ENCODE results near the gene NHSL2. TPM values are rescaled to one million over a fixed set of nuclear protein-coding genes. Genes with fewer than 3 reads are reported as not detected.

Gene NHSL2
- total RNA-seq, 1 donor from 2014 or later: 4.0 TPM

GRCh38 chrX:71997320-71997719 is 86.7 kb downstream of the NHSL2 start:
- H3K4me2 ChIP-seq: peak overlapping the region; percentile 42
- peaks cover 15% of the 10 kb centered on the region for H3F3A ChIP-seq (ENCODE audit: low read depth)
- no peaks in the 10 kb centered on the region for H3K36me3 ChIP-seq
- peaks cover 9% of the 10 kb centered on the region for H3K4me1 ChIP-seq
- H3K4me3 Mint-ChIP-seq: no peak overlapping the region
- DNase-seq (ENCODE audit: low spot score): no peak
- H3K9ac ChIP-seq: no peak overlapping the region
- TF ChIP-seq EZH2phosphoT487 (IDR thresholded peaks at IDR 0.05) (no peak), EZH2 (IDR thresholded peaks at IDR 0.05) (no peak)
- TF ChIP-seq, protein P1, sequence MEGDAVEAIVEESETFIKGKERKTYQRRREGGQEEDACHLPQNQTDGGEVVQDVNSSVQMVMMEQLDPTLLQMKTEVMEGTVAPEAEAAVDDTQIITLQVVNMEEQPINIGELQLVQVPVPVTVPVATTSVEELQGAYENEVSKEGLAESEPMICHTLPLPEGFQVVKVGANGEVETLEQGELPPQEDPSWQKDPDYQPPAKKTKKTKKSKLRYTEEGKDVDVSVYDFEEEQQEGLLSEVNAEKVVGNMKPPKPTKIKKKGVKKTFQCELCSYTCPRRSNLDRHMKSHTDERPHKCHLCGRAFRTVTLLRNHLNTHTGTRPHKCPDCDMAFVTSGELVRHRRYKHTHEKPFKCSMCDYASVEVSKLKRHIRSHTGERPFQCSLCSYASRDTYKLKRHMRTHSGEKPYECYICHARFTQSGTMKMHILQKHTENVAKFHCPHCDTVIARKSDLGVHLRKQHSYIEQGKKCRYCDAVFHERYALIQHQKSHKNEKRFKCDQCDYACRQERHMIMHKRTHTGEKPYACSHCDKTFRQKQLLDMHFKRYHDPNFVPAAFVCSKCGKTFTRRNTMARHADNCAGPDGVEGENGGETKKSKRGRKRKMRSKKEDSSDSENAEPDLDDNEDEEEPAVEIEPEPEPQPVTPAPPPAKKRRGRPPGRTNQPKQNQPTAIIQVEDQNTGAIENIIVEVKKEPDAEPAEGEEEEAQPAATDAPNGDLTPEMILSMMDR (IDR thresholded peaks at IDR 0.05): no peak
- H3K4me3 ChIP-seq: no peak overlapping the region
- no peak overlapping the region for H3K27ac Mint-ChIP-seq
- H3K27ac ChIP-seq: peak overlapping the region; percentile 46
- H4K20me1 ChIP-seq (ENCODE audit: low read depth): no peaks in the 10 kb centered on the region
- no peaks in the 10 kb centered on the region for H3K9me3 ChIP-seq (ENCODE audit: low read depth)
- H3K4me1 Mint-ChIP-seq: peaks cover 29% of the 10 kb centered on the region
- no peak overlapping the region for H2AFZ ChIP-seq (replicated peaks)
- peaks cover 5% of the 10 kb centered on the region for H3K9me3 Mint-ChIP-seq
- H3K27me3 ChIP-seq: no peaks in the 10 kb centered on the region
- no peaks in the 10 kb centered on the region for H3K79me2 ChIP-seq (ENCODE audit: low read depth)
- no peaks in the 10 kb centered on the region for H3K36me3 Mint-ChIP-seq
- peaks cover 7% of the 10 kb centered on the region for H3K27me3 Mint-ChIP-seq (ENCODE audit: insufficient read depth, low read depth)

DNA sequence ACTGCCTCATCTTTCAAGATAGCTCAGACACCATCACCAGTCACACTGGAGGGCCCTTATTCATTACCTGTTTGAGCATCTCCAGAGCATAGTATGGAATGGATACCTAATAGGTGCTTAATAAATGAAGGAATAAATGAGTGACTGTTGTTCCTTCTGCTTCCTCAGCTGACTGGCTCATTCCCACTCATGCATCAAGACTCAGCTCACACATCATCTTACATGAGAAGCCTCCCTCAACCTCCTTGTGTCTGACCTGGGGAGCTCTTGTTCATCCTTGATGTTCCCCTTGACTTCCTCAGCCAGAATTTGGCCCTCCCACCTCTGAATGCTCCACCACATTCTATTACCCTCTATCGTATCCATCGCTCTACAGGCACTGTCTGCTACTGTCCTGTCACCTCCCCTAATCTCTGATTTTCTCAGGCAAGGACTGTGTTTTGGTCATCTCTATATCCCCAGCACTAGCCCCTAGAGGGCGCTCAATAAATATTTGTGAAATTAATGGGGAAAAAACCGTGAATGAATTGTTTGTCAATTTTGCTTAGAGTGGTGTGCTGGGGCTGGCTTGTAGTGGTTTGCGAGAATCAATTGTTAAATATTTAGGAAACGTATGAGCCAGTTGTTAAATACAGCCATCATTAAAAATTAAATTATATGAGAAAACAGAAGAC is 88.3 kb downstream of the NHSL2 start:
- peaks cover 5% of the 10 kb centered on the region for H3K9me3 Mint-ChIP-seq
- H3K4me3 ChIP-seq: no peak overlapping the region
- no peaks in the 10 kb centered on the region for H3K36me3 ChIP-seq
- peaks cover 9% of the 10 kb centered on the region for H3K4me1 ChIP-seq
- peaks cover 5% of the 10 kb centered on the region for H3K27me3 Mint-ChIP-seq (ENCODE audit: insufficient read depth, low read depth)
- H3K36me3 Mint-ChIP-seq: no peaks in the 10 kb centered on the region
- no peak overlapping the region for H2AFZ ChIP-seq (replicated peaks)
- H3K4me2 ChIP-seq: no peak overlapping the region
- no peaks in the 10 kb centered on the region for H3K9me3 ChIP-seq (ENCODE audit: low read depth)
- no peak overlapping the region for H3K27ac Mint-ChIP-seq
- no peaks in the 10 kb centered on the region for H3K27me3 ChIP-seq
- H3F3A ChIP-seq (ENCODE audit: low read depth): peaks cover 15% of the 10 kb centered on the region
- peaks cover 34% of the 10 kb centered on the region for H3K4me1 Mint-ChIP-seq
- no peak overlapping the region for H3K9ac ChIP-seq
- no peak overlapping the region for H3K4me3 Mint-ChIP-seq
- no peaks in the 10 kb centered on the region for H4K20me1 ChIP-seq (ENCODE audit: low read depth)
- H3K79me2 ChIP-seq (ENCODE audit: low read depth): no peaks in the 10 kb centered on the region
- no peak overlapping the region for H3K27ac ChIP-seq
- peak; percentile 49 for DNase-seq (ENCODE audit: low spot score)
- no peak for TF ChIP-seq EZH2 (IDR thresholded peaks at IDR 0.05)
- TF ChIP-seq EZH2phosphoT487 (IDR thresholded peaks at IDR 0.05): no peak
- TF ChIP-seq, protein P1 (IDR thresholded peaks at IDR 0.05): peak; percentile 70

DNA sequence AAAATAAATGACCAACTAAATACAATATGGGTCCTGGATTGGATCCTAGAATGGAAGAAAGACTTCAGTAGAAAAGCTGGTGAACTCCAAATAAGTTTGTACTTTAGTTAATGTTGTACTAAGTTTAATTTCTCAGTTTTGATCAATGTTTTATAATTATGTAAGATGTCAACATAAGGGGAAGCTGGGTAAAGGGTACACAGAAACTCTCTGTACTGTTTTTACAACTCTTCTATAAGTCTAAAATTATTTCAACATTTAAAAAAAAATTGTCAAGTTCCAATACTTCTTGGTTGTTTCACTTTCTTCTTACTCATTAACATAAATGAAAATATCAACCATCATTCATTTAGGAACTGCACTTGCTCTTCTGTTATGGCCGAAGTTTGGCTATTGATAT is 88.9 kb downstream of the NHSL2 start:
- H3F3A ChIP-seq (ENCODE audit: low read depth): peaks cover 15% of the 10 kb centered on the region
- H3K4me3 ChIP-seq: no peak overlapping the region
- H3K79me2 ChIP-seq (ENCODE audit: low read depth): no peaks in the 10 kb centered on the region
- no peaks in the 10 kb centered on the region for H3K27me3 ChIP-seq
- TF ChIP-seq EZH2phosphoT487 (IDR thresholded peaks at IDR 0.05): no peak
- DNase-seq (ENCODE audit: low spot score): no peak
- no peak overlapping the region for H2AFZ ChIP-seq (replicated peaks)
- H3K27ac Mint-ChIP-seq: no peak overlapping the region
- no peaks in the 10 kb centered on the region for H3K9me3 ChIP-seq (ENCODE audit: low read depth)
- H3K27ac ChIP-seq: no peak overlapping the region
- peaks cover 5% of the 10 kb centered on the region for H3K27me3 Mint-ChIP-seq (ENCODE audit: insufficient read depth, low read depth)
- H3K4me2 ChIP-seq: no peak overlapping the region
- H4K20me1 ChIP-seq (ENCODE audit: low read depth): no peaks in the 10 kb centered on the region
- peaks cover 38% of the 10 kb centered on the region for H3K4me1 Mint-ChIP-seq
- no peak overlapping the region for H3K4me3 Mint-ChIP-seq
- peaks cover 5% of the 10 kb centered on the region for H3K9me3 Mint-ChIP-seq
- H3K9ac ChIP-seq: no peak overlapping the region
- H3K4me1 ChIP-seq: peaks cover 9% of the 10 kb centered on the region
- no peaks in the 10 kb centered on the region for H3K36me3 Mint-ChIP-seq
- H3K36me3 ChIP-seq: no peaks in the 10 kb centered on the region

DNA sequence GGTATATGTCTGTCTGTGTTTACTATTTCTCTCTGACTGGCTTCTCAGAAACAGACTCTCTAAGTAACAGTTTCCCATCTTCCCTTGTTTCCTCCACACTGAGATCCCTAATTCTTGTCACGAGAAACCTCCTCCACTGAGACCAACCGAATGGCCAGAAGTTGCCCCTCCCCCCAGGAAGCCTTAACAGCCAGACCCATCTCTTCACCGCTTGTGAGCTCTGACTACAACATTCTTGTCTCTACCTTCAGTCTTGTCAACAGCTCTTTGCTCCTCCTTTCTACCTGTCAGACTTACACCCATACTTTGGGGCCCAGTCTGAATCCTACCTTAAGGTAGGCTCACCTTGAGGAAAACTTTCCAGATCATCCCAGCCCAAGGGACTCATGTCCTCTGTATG is 90.8 kb downstream of the NHSL2 start:
- no peak overlapping the region for H3K27ac ChIP-seq
- H3K4me3 ChIP-seq: no peak overlapping the region
- no peaks in the 10 kb centered on the region for H3K9me3 ChIP-seq (ENCODE audit: low read depth)
- H2AFZ ChIP-seq (replicated peaks): no peak overlapping the region
- H3K4me2 ChIP-seq: no peak overlapping the region
- peaks cover 11% of the 10 kb centered on the region for H3F3A ChIP-seq (ENCODE audit: low read depth)
- TF ChIP-seq EZH2 (IDR thresholded peaks at IDR 0.05): no peak
- TF ChIP-seq EZH2phosphoT487 (IDR thresholded peaks at IDR 0.05): no peak
- no peak overlapping the region for H3K9ac ChIP-seq
- peaks cover 2% of the 10 kb centered on the region for H3K9me3 Mint-ChIP-seq
- peaks cover 5% of the 10 kb centered on the region for H3K4me1 ChIP-seq
- H4K20me1 ChIP-seq (ENCODE audit: low read depth): no peaks in the 10 kb centered on the region
- peaks cover 5% of the 10 kb centered on the region for H3K27me3 Mint-ChIP-seq (ENCODE audit: insufficient read depth, low read depth)
- DNase-seq (ENCODE audit: low spot score): no peak
- no peaks in the 10 kb centered on the region for H3K36me3 ChIP-seq
- no peak overlapping the region for H3K27ac Mint-ChIP-seq
- peaks cover 41% of the 10 kb centered on the region for H3K4me1 Mint-ChIP-seq
- no peaks in the 10 kb centered on the region for H3K36me3 Mint-ChIP-seq
- no peaks in the 10 kb centered on the region for H3K79me2 ChIP-seq (ENCODE audit: low read depth)
- H3K4me3 Mint-ChIP-seq: no peak overlapping the region
- no peaks in the 10 kb centered on the region for H3K27me3 ChIP-seq
